Stimulated activated CD4-positive, alpha-beta T cell treated with anti-CD3 and anti-CD28 coated beads, TNF-alpha, amount 100 ng/mL, for 4 hours (primary cell): ENCODE measurements around the gene SLC25A29.
"Not testable (repeated sequence)": the region's sequence is repeated elsewhere in the genome, so short reads cannot be mapped to it uniquely, and the experiment has no call there.

Experiments
- DNase-seq, 3 experiments: peaks; one replicate each; pipeline ENCODE4 v3.0.0-alpha.2; 2020; ENCODE audit warnings: low read depth in 3 of 3

SLC25A29 gene

GRCh38 chr14:100306101-100306997 is at the start of gene SLC25A29:
SLC25A29 (minus strand) TSS chr14:100306444; CDS start chr14:100306232, 212 bp downstream.
- peak; percentile 38 to 56 (median 43) for DNase-seq

- DNase-seq, result no peak
Measured at GRCh38 chr14:100350986-100351385, 44.7 kb upstream of the SLC25A29 start.

- no peak for DNase-seq
Measured at GRCh38 chr14:100350276-100350926, 44.2 kb upstream of the SLC25A29 start.

GRCh38 chr14:100348784-100349685 is 42.8 kb upstream of the SLC25A29 start:
- DNase-seq, result no peak

GRCh38 chr14:100348253-100348729 is 42.0 kb upstream of the SLC25A29 start:
- DNase-seq, result no peak

GRCh38 chr14:100346306-100347091 is 40.3 kb upstream of the SLC25A29 start:
- no peak for DNase-seq

GRCh38 chr14:100345711-100346110 is 39.5 kb upstream of the SLC25A29 start:
- DNase-seq, result no peak

GRCh38 chr14:100344657-100345056 is 38.4 kb upstream of the SLC25A29 start:
- DNase-seq, result not testable (repeated sequence)

- not testable (repeated sequence) for DNase-seq
Measured at GRCh38 chr14:100342826-100343225, 36.6 kb upstream of the SLC25A29 start.

GRCh38 chr14:100342195-100342594 is 36.0 kb upstream of the SLC25A29 start:
- no peak for DNase-seq

GRCh38 chr14:100341301-100342031 is 35.2 kb upstream of the SLC25A29 start:
- no peak for DNase-seq

- DNase-seq, result no peak
Measured at GRCh38 chr14:100340423-100340813, 34.2 kb upstream of the SLC25A29 start.

- no peak for DNase-seq
Measured at GRCh38 chr14:100339766-100340422, 33.6 kb upstream of the SLC25A29 start.

- DNase-seq, result no peak
Measured at GRCh38 chr14:100336618-100337530, 30.6 kb upstream of the SLC25A29 start.

GRCh38 chr14:100334904-100335303 is 28.7 kb upstream of the SLC25A29 start:
- no peak for DNase-seq

GRCh38 chr14:100333827-100334226 is 27.6 kb upstream of the SLC25A29 start:
- DNase-seq, result no peak

- DNase-seq, result no peak
Measured at GRCh38 chr14:100333311-100333710, 27.1 kb upstream of the SLC25A29 start.

GRCh38 chr14:100332797-100333196 is 26.6 kb upstream of the SLC25A29 start:
- no peak for DNase-seq
